Small intestine (tissue), 7 donors: ENCODE results near the gene GRIN3A. TPM values are rescaled to one million over a fixed set of nuclear protein-coding genes. Genes with fewer than 3 reads are reported as not detected.

Experiments
- DNase-seq, 2 donors: peaks; one replicate each; pipeline versions ENCODE4 v3.0.0 to v3.0.0-alpha.2; 2013
- FAIRE-seq: peaks from 2 replicates; lab custom pipeline; 2012; peaks lifted over from hg19 to GRCh38; lab: Jason Lieb, UNC
- H3K27ac ChIP-seq, 3 donors: one replicate each; pipeline ENCODE4 v1.5.1; 2013; ENCODE audit warnings: low read length in 2 of 3, mild to moderate bottlenecking in 2 of 3, control low read depth in 1 of 3, inconsistent platforms in 1 of 3, low read depth in 1 of 3, moderate library complexity in 1 of 3
- H3K27me3 ChIP-seq, 3 donors: one replicate each; pipeline ENCODE4 v1.6.1; 2013; ENCODE audit warnings: low read length in 3 of 3, inconsistent platforms in 1 of 3; ENCODE audit not compliant: control insufficient read depth in 3 of 3, insufficient read depth in 3 of 3
- H3K36me3 ChIP-seq, 3 donors: one replicate each; pipeline ENCODE4 v1.6.1; 2013; ENCODE audit warnings: low read length in 3 of 3, inconsistent platforms in 1 of 3, low read depth in 1 of 3, mild to moderate bottlenecking in 1 of 3, moderate library complexity in 1 of 3; ENCODE audit not compliant: control insufficient read depth in 3 of 3, insufficient read depth in 2 of 3
- H3K4me1 ChIP-seq, 3 donors: one replicate each; pipeline ENCODE4 v1.6.1; 2013; ENCODE audit warnings: low read length in 2 of 3, inconsistent platforms in 1 of 3, low read depth in 1 of 3, mild to moderate bottlenecking in 1 of 3, moderate library complexity in 1 of 3; ENCODE audit not compliant: control insufficient read depth in 3 of 3, insufficient read depth in 2 of 3
- H3K4me3 ChIP-seq, 3 donors: one replicate each; pipeline ENCODE4 v1.5.1; 2013; ENCODE audit warnings: low read length in 3 of 3, control low read depth in 1 of 3, inconsistent platforms in 1 of 3, low read depth in 1 of 3, mild to moderate bottlenecking in 1 of 3, moderate library complexity in 1 of 3
- H3K9me3 ChIP-seq, 2 donors: one replicate each; pipeline ENCODE4 v1.6.1; 2013; ENCODE audit warnings: low read depth in 1 of 2, low read length in 1 of 2; ENCODE audit not compliant: control insufficient read depth in 2 of 2, insufficient read depth in 1 of 2
- WGBS, 3 donors: extraction: QIAGEN DNeasy Blood & Tissue Kit; methylation state at CpG; one replicate each; pipeline ENCODE4 v1.1.7; 2013; 5-methylcytosine and 5-hydroxymethylcytosine counted together
- polyA plus RNA-seq, 4 donors: library from polyadenylated mRNA; stranded (reverse) in 3 of 4; unstranded in 1 of 4; fragments of 200-250 nt in 3 of 4; fragments of 120-200 nt in 1 of 4; gene quantifications; one replicate each; pipeline versions ENCODE4 v1.2.1 to v1.2.3, GENCODE V29; 2013
- donor health status: healthy with polysubstance abuse.
- donor health status: control.
- donor health status: control.
- donor health status: Bipolar disorder and iron deficiency.
- donor health status: healthy.

GRIN3A gene
- polyA plus RNA-seq, 4 donors = 0.15 to 0.36 TPM; not detected in 2

DNA sequence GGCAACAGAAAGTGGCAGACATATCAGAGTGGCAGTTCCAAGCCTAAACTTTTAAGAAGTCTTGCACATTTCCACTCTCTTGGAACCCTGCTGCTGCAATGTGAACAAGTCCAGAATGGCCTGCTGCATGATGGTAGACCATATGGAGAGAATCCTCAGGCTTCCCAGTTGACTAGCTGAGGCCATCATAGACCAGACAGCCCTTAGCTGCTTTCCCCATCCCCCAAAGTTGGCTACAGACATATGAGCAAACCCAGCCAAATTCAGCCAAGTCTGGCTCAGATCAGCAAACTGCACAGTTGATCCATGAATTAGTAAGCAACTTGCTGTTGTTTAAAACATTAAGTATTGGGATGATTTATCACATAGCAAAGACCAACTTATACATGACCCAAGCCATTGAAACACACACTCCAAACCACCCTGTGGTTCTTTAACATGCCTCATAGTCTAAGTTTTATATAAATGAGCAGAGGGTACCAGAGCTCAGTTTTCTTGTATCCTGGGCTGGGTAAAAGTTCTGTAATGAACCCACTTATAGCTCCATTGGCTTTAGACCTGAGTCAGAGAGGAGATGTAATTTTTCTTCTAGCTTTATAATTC, 163.6 kb downstream of the GRIN3A start:
- FAIRE-seq (no peak), DNase-seq (no peak)
- no peak overlapping the region for H3K27ac ChIP-seq
- no peaks in the 10 kb centered on the region for H3K9me3 ChIP-seq
- peaks cover 0 to 3% (median 0%) of the 10 kb centered on the region in 3 donors for H3K27me3 ChIP-seq
- no peaks in the 10 kb centered on the region for H3K4me1 ChIP-seq
- H3K36me3 ChIP-seq = peaks cover 0 to 3% (median 0%) of the 10 kb centered on the region in 3 donors
- H3K4me3 ChIP-seq = no peak overlapping the region

DNA sequence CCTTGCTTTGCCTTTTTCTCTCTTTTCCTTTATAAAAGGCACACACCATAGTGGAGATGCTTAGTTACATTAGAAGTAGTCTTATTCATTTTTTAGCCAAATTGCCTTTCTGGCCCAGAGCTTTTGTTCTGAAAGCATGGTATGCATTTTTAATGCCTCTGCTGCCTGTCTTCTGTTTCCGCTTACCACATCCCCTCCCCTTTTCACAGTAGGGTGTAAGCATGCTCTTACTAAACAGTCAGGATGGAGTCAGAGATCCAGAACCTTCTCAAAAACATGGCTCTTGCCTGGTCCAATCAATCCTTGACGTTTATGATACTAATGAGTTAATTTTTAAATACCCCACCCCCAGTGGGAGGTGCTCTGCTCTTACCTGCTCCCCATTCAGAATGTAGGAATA, 166.1 kb downstream of the GRIN3A start:
- Histone ChIP-seq H3K27ac (no peak overlapping the region), H3K9me3 (no peaks in the 10 kb centered on the region), H3K27me3 (no peaks in the 10 kb centered on the region), H3K4me3 (no peak overlapping the region), H3K36me3 (peaks cover 0 to 6% (median 0%) of the 10 kb centered on the region in 3 donors), H3K4me1 (no peaks in the 10 kb centered on the region)
- WGBS, 3 donors = 43 to 58% (median 46%) methylated on average over 2 of the region's 2 CpGs
- FAIRE-seq = no peak
- no peak for DNase-seq

DNA sequence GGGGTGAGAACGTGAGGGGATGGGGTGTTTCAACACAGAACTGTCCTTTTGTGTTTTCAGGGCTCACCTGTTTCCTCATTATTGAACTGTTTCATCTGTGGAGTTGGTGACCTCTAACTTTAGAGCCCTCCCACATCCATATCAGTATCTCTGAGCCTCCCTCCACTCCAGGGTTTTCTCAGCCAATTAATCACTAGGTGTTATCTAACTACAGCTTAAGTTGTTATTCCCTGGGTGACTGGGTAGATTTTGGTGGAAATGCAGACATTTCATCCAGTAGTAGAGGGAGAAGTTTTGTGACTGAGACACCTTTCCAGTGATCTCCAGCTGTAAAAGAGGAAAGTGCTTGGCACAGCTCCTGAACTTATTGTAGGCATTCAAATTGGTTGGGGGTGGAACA, 167.3 kb downstream of the GRIN3A start:
- H3K27me3 ChIP-seq = no peaks in the 10 kb centered on the region
- FAIRE-seq = no peak
- WGBS, 3 donors = 47 to 73% (median 68%) methylated on average over 1 of the region's 1 CpG
- no peaks in the 10 kb centered on the region for H3K9me3 ChIP-seq
- peaks cover 0 to 6% (median 2%) of the 10 kb centered on the region in 3 donors for H3K36me3 ChIP-seq
- DNase-seq = no peak
- H3K4me3 ChIP-seq = no peak overlapping the region
- no peaks in the 10 kb centered on the region for H3K4me1 ChIP-seq
- H3K27ac ChIP-seq = no peak overlapping the region

DNA sequence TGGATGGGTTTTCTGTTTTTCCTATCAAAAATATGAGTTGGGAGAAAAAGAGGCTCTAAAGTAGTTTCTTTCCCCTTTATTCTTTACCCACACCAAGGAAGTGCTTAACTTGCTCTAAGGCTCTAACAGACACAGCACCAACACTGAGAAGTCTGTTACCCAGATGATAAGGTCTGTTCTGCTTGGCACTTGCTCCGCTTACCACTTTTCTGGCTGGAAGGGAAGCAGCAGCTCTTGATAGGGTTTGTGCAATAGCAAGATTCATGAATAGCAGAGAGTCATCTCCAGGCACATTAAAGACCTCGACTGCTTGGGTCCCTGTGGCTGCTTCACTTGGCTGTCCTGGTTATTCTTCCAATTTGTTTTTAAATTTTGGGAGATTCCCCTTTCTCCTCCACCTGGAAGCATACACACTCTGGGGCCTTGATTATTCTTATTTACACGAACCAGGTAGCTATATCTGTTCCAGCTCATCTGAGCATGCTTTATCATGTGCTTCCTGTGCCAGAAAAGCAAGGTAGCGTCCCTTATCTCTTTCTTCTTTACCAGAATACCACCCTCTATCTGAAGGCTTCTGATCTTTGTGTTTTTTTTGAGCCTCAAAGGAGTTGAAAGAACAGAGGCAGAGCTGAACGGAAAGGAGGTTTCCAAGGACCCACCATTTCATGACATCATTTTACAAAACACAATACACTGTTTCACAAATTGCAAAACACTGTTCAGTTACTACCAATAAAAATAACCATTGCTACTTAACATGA, 168.5 kb downstream of the GRIN3A start:
- Histone ChIP-seq H3K36me3 (peaks cover 0 to 8% (median 2%) of the 10 kb centered on the region in 3 donors), H3K4me3 (no peak overlapping the region), H3K4me1 (no peaks in the 10 kb centered on the region), H3K9me3 (no peaks in the 10 kb centered on the region), H3K27ac (no peak overlapping the region), H3K27me3 (no peaks in the 10 kb centered on the region)
- FAIRE-seq (no peak), DNase-seq (no peak)
- WGBS, 3 donors = 74 to 76% (median 74%) methylated on average over 5 of the region's 5 CpGs

DNA sequence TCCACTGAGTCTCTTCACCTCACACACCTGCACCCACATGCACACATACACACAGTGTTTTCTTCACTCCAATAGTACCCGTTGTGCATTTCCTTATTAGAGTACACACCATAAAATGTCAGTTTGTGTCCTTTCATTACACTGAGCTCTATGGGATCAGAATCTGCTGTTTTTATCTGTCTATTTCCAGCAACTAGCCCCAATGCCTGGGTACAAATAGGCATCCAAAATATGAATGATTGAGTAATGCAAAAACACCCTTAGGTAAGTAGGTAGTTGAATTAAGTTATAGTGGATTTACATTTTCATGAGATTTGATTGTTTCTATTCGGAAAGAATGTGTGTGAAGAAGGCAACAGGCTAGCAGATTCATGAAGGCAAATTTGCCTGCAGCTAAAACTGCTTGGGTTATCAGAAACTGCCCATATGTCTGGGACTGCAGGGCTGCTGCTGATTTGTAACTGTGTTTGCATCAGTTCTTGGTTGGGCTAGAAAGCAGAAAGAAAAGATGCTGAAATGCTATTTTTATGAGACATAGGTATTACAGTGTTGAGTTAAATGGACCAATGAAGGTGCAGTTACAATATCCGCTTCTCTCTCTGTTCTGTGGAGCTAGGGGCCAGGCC, 170.6 kb downstream of the GRIN3A start:
- DNase-seq (no peak), FAIRE-seq (no peak)
- Histone ChIP-seq H3K36me3 (peaks cover 2 to 16% (median 4%) of the 10 kb centered on the region in 3 donors), H3K4me1 (no peaks in the 10 kb centered on the region), H3K27me3 (no peaks in the 10 kb centered on the region), H3K27ac (no peak overlapping the region), H3K4me3 (no peak overlapping the region), H3K9me3 (no peaks in the 10 kb centered on the region)
- WGBS, 3 donors = 79 to 89% (median 87%) methylated on average over 3 of the region's 3 CpGs

DNA sequence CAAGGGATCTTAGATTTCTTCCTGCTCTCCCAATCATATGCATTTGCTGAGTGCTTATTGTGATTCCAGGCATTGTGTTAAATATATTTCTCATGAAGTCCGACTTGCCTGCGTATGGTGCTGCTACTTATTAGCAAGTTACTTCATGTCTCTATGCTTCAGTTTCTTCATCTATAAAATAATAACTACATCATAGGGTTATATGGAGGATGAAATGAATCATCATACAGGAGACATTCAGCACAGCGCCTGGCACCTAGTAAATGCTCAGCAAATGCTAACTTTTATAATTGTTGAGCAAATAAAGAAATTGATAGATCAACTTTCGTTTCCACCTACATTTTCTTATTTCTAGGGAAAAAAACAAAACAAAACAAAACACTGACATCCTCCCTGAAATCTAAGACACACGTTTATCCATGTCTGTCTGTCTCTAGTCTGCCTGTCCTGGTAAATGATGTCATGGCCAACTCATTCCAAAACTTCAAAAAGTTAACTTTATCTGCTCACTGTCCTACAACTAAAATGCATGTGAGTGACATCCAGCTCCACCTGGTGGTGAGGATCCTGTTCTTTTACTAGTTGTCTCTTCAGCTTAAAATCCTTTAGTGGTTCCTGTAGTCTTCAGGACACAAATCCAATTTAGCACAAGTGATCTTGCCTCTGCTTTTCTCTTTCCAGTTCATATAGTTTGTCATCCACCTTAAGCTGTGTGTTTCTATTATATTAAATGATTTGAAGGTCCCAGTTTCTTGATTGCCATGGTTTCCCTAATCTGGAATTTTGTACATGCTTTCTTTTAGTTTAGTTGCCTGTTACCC, 171.3 kb downstream of the GRIN3A start:
- Histone ChIP-seq H3K4me3 (no peak overlapping the region), H3K27ac (no peak overlapping the region), H3K9me3 (no peaks in the 10 kb centered on the region), H3K27me3 (no peaks in the 10 kb centered on the region), H3K36me3 (peaks cover 5 to 16% (median 7%) of the 10 kb centered on the region in 3 donors), H3K4me1 (no peaks in the 10 kb centered on the region)
- DNase-seq = peak; percentile 31 to 39
- WGBS, 3 donors = 84 to 92% (median 86%) methylated on average over 5 of the region's 5 CpGs
- FAIRE-seq = no peak

DNA sequence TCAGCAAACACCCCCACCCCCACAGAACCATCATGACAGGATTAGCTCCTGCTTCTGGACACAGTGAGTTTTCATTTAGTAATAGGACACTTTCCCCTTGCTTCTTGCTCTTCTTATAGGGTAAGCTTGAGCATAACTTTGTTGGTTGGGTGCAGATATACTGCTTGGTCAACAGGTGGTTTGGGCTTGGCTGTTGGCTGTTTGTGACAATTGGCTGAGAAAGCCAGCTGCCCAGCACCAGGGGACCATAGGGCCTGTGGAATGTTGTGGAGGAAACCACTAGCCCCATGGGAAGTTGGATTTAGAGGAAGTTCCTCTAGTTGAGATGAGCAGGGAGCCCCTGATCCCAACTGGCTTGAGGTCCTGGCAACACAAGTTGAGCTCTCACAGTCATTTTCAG, 174.2 kb downstream of the GRIN3A start:
- no peaks in the 10 kb centered on the region for H3K27me3 ChIP-seq
- no peaks in the 10 kb centered on the region for H3K9me3 ChIP-seq
- H3K4me3 ChIP-seq = no peak overlapping the region
- FAIRE-seq = no peak
- no peaks in the 10 kb centered on the region for H3K4me1 ChIP-seq
- no peak for DNase-seq
- H3K36me3 ChIP-seq = peaks cover 5 to 15% (median 14%) of the 10 kb centered on the region in 3 donors
- H3K27ac ChIP-seq = no peak overlapping the region

DNA sequence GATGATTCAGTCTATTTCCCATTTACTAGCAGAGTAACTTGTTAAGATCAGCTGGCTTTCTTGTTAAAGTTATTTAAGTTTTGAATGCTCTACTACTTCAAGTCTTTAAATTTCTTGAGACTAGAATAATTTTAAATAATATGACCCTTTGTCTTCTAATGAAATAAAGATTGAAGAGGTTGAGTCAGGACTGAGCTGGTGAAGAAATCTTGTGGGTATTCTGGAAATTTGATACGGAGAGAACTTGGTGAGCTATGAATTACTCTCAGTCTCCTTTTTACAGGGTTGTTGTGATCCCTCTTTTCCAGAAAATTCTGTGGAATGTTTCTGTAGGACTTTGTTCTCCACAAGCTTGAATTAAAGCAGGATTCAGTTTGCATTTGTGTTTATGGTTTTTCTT, 175.5 kb downstream of the GRIN3A start:
- H3K36me3 ChIP-seq = peaks cover 5 to 18% (median 13%) of the 10 kb centered on the region in 3 donors
- FAIRE-seq (no peak), DNase-seq (no peak)
- H3K27me3 ChIP-seq = no peaks in the 10 kb centered on the region
- no peak overlapping the region for H3K27ac ChIP-seq
- 93 to 98% (median 95%) methylated on average over 1 of the region's 1 CpG for WGBS, 3 donors
- peaks cover 0 to 2% of the 10 kb centered on the region in 2 donors for H3K9me3 ChIP-seq
- no peak overlapping the region for H3K4me3 ChIP-seq
- H3K4me1 ChIP-seq = no peaks in the 10 kb centered on the region
